Adipose tissue (tissue), 3 donors: ENCODE results near the gene PIGX. TPM values are rescaled to one million over a fixed set of nuclear protein-coding genes. Genes with fewer than 3 reads are reported as not detected.

Source experiments
- H3K27ac ChIP-seq: one replicate; pipeline ENCODE4 v1.5.1; 2013; ENCODE audit warnings: low read depth, low read length
- WGBS, 3 donors: extraction: QIAGEN DNeasy Blood & Tissue Kit; methylation state at CpG; one replicate each; pipeline ENCODE4 v1.1.7; 2013; 5-methylcytosine and 5-hydroxymethylcytosine counted together
- polyA plus RNA-seq, 3 donors: library from polyadenylated mRNA; stranded (reverse); fragments of 200-250 nt; gene quantifications; one replicate each; pipeline ENCODE4 v1.2.3, GENCODE V29; 2013
- donor health status: healthy with polysubstance abuse.
- donor health status: Bipolar disorder and iron deficiency.
- donor health status: healthy.

The PIGX gene
- 10 to 100 TPM in 2 of 3 donors, 1 to 10 TPM in 1; 7.2 to 11.1 (median 10.1) TPM for polyA plus RNA-seq

DNA sequence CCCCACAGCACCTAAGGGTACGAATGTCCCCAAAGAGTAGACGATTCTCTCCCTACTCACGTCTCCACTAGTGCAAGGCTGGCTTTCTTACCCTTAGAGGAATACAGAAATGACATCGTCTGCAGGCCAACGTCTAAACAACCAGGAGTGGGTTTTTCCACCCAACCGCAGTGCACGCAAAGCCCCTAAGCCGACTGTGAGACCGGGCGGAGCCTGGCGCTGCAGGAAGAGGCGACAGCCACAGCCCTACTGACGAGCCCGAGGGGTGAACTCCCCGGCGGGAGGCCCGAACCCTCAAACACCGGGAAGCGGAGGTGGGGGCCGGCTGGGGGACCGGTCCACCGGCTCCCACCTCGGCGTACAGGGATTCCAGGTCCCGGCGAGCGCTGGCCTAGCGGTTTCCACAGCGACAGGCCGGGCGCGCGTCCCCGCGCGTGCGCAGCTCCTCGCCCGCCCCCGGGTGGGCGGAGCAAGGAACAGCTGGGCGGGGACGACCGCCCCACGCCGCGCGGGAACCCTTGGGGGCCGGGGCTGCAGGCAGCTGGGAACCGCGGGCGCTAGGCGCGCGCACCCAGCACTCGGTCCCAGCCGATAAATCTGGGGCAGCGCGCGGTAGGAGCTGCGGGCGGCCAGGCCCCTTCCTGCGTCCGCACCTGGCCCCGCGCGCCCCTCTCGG lies at the start of gene PIGX, which contains the start of gene CEP19:
Gene PIGX (plus strand): TSS at position 540 of the 676 bp plus-strand sequence.
Gene CEP19 (minus strand): TSS at position 413 of the 676 bp plus-strand sequence. CDS start 3,593 bp downstream, outside the sequence.
- 0% methylated on average over 63 to 68 of the region's 68 CpGs for WGBS, 3 donors
- peak within 1 kb of the TSS; percentile 81 for H3K27ac ChIP-seq

DNA sequence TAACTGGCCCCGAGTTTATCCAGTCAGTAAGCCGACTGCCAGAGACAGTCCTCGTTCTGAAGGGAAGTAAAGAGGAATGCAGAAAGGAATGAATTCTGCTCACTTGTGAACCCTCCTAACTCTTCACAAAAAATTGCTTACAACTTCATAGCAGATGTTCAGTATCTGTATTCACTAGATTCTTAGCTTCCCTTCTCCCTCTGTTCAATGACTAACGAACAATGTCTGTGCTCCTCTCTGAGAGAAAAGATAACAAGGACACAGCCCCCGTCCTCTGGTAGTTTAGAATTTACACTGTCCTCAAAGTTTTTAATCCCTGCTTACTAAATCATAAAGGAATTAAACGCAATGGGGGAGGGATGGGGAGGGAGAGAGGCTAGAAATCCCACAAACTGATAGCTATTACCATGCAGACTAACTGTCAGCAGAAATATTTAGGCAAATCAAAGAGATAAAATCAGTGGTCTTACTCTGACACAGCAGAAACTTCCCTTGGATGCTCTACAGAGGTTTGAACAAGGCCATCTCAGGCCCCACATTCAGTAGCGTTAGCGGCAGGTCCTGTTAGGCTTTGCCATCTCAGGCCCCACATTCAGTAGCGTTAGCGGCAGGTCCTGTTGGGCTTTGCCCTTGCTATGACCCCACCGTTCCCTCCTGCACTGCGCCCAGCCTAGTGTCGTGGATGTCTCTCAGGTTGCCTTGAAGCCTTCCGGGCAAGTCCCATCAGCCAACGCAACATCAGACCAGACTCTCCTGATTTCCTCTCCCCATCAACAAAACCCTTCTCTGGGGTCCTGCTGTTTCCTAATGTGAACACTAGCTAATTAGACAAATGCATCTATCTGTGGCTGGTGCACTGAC lies 49.2 kb upstream of the PIGX start:
- 58 to 65% (median 62%) methylated on average over 13 to 15 of the region's 15 CpGs for WGBS, 3 donors
- H3K27ac ChIP-seq: no peak overlapping the region

DNA sequence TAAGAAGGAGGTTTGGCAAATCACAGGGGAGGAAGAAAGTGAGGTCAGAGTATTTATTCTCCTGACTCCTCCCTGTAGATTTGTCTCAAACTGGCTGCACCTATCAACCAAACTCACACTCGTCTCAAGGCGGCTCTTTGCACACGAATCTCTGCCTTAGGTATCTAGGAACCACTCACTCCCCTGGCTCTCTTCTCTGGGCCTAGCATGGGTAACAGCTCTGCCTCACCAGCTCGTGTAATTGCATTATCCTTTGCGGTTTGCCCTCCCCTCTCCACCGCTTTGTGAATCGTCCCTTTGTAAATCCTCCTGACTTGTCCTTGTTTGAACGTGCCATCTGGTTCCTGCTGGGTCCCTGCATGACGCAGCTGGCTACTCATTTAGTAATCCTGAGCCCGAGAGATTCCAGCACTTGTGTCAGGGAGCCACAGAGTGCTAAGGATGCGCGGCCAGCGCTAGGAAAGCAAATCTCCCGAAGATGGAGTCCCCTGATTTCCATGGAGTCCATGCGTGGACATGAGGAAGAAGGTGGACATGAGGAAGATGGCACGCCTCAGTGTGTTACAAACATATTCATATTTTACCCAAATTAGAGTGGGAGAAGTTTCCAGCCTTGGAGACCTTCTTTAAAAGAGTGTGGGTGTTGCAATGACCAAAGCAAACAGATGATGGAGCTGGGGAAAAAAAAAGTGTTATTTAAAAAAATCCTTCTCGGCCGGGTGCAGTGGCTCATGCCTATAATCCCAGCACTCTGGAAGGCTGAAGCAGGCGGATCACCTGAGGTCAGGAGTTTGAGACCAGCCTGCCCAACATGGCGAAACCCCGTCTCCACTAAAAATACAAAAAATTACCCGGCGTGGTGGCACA lies 45.9 kb upstream of the PIGX start:
- whole genome bisulfite sequencing, 3 donors: 44 to 65% (median 55%) methylated on average over 23 of the region's 23 CpGs
- no peak overlapping the region for H3K27ac ChIP-seq

- 81 to 87% (median 86%) methylated on average over 14 of the region's 14 CpGs for WGBS, 3 donors
- no peak overlapping the region for H3K27ac ChIP-seq
Measured at GRCh38 chr3:196667056-196667825, 44.9 kb upstream of the PIGX start.

GRCh38 chr3:196670339-196670738 lies 41.8 kb upstream of the PIGX start:
- WGBS, 3 donors: 17 to 38% (median 19%) methylated on average over 6 of the region's 6 CpGs
- H3K27ac ChIP-seq: no peak overlapping the region

- H3K27ac ChIP-seq: no peak overlapping the region
- 72 to 89% (median 84%) methylated on average over 3 of the region's 3 CpGs for WGBS, 3 donors
Measured at GRCh38 chr3:196673632-196674031, 38.5 kb upstream of the PIGX start.

- WGBS, 3 donors: 30 to 42% (median 39%) methylated on average over 1 of the region's 1 CpG
- H3K27ac ChIP-seq: no peak overlapping the region
Measured at GRCh38 chr3:196677353-196677752, 34.8 kb upstream of the PIGX start.

DNA sequence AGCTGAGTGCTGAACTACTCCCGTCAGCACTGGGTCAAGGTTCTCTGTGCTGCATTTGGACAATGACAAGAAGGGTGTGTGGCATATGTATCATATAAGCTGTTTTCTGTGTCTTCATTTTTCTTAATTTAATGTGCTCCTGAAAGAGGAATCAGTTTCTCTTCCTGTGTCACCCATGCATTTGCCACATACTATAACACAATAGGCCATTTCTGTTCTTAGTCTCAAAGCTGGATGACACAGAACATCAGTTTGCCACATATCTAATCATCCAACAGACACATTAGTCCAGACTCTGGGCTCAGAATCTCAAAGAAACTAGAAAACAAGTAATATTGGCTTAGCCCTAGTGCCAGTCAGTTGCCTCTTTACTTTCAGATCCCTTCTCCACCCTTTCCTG lies 34.2 kb upstream of the PIGX start:
- WGBS, 3 donors: 46 to 54% (median 53%) methylated on average over 1 of the region's 1 CpG

DNA sequence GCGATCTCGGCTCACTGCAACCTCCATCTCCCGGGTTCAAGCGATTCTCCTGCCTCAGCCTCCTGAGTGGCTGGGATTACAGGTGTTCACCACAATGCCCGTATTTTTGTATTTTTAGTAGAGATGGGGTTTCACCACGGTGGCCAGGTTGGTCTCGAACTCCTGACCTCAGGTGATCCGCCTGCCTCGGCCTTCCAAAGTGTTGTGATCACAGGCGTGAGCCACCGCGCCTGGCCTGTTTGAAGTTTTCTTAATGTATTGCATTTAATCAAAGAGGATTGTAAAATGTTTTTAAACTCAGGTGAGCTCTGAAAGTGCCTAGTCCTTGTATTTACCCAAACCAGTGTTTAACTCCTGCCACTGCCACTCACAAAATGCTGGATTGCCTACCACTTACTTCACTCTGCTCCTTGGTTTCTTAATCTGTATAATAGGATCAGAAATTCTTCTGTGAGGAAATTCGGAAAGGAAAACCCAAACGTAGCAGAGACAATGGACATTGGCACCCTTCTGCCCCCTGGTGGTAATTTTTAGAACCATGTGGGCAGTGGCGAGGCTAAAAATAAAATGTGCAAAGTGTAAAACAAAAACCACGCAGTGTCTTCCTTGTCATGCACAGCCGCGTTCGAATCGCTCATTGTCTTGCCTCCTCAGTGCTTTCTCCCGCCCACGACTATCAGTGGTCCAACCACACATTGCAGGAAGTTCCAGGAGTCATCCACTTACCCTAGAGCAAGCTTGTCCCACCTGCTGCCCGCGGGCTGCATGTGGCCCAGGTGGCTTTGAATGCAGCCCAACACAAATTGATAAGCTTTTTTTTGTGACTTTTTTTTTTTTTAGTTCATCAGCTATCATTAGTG lies 27.4 kb upstream of the PIGX start:
- WGBS, 3 donors: 30 to 39% (median 37%) methylated on average over 24 of the region's 24 CpGs
- H3K27ac ChIP-seq: no peak overlapping the region

More for the DNA sequence above, 34.2 kb upstream of the PIGX start:
- no peak overlapping the region for H3K27ac ChIP-seq

DNA sequence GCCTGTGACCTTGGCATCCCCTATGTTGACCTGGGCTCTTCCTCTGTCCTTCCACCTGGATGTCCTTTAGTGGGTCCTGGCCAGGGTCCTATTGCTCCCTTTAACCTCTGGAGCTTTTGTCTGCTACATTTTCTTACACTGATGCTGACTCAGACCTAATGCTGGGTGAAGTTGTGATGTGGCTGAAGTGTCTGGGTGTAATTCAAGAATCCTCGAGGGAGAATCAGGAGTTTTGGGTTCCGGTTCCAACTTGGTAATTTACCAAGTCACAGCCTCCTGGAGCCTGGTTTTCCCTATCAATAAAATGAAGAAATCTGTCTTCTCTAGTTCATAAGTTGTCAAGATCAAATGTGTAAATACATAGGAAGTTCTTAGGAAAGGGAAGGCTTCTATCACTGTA lies 25.7 kb upstream of the PIGX start:
- no peak overlapping the region for H3K27ac ChIP-seq
- WGBS, 3 donors: 67 to 77% (median 72%) methylated on average over 2 of the region's 2 CpGs

DNA sequence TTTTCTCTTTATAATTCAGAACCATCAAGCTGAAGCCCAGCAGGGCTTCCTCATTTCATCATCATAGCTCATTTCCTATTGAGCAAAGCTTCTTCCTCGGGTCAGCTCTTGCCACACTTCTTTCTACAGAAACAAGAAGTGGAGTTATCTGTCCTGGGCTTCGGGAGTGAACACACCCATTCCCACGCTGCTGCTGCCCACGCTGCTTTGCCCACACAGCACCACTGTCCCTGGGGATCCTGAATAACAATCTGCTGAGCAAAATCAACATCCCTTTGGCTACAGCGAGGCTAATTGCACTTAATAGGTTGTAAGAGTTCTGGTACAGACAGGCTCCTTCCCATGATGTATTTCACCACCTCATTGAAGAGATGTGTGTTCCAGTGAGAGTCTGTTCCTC lies 23.8 kb upstream of the PIGX start:
- WGBS, 3 donors: 12 to 36% (median 14%) methylated on average over 5 of the region's 5 CpGs
- H3K27ac ChIP-seq: peak overlapping the region; percentile 26

- 69 to 84% (median 75%) methylated on average over 17 of the region's 17 CpGs for WGBS, 3 donors
- H3K27ac ChIP-seq: no peak overlapping the region
Measured at GRCh38 chr3:196689941-196690660, 22.1 kb upstream of the PIGX start.

GRCh38 chr3:196691386-196691785 lies 20.8 kb upstream of the PIGX start:
- no peak overlapping the region for H3K27ac ChIP-seq
- WGBS, 3 donors: 61 to 64% (median 63%) methylated on average over 8 of the region's 8 CpGs

- H3K27ac ChIP-seq: no peak overlapping the region
- 0 to 13% (median 6%) methylated on average over 1 of the region's 1 CpG for WGBS, 3 donors
Measured at GRCh38 chr3:196694202-196694638, 18.0 kb upstream of the PIGX start.

- 91 to 94% (median 93%) methylated on average over 17 of the region's 17 CpGs for WGBS, 3 donors
- H3K27ac ChIP-seq: no peak overlapping the region
Measured at GRCh38 chr3:196694941-196695848, 17.0 kb upstream of the PIGX start.
